NCI-H446 (cell line): Measurements from ENCODE around the gene NARS2.
"Not testable (repeated sequence)": the region's sequence is repeated elsewhere in the genome, so short reads cannot be mapped to it uniquely, and the experiment has no call there.

ENCODE experiments used
- DNase-seq, 2 experiments: peaks; one replicate each; lab custom pipeline; 2025; lab: John Stamatoyannopoulos, UW

NARS2 gene

GRCh38 chr11:78542007-78542406 is 32.7 kb downstream of the NARS2 start:
- no peak for DNase-seq

- DNase-seq = no peak
These were observed 33.1 kb downstream of the NARS2 start for GRCh38 chr11:78541537-78541936.

- DNase-seq = no peak
These were observed 34.4 kb downstream of the NARS2 start for GRCh38 chr11:78540256-78540655.

DNA sequence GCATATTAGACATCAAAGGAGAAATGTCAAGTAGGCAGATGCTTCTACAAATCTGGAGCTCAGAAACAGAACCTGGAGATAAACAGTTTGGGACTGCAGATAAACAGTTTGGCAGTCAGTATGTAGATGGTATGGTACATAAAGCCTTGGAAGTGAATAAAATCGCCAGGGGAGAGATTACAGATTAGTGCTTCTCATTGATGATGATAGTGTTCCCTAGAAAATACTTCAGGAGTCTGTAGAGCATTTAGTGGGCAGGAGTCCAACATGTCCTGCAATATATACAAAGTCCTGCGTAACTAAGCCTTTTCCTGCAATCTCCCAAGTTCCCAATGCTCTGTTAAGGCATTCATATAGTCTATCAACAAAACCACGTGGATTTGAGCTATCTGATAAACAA is 35.2 kb downstream of the NARS2 start:
- DNase-seq = no peak

DNA sequence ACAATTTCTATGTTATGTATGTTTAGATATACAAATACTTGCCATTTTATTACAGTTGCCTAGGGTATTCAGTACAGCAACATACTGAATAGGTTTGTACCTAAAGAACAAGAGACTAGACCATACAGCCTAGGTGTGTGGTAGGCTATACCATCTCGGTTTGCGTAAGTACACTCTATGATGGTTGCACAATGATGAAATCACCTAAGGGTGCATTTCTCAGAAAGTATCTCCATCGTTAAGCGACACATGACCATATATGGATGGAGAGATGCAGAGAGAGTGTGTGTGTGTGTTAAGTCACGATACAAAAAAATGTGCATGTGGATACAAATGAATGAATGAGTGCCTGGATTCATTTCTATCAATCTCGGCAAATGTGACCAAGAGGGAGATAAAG is 37.7 kb downstream of the NARS2 start:
- no peak for DNase-seq

GRCh38 chr11:78535920-78536319 is 38.7 kb downstream of the NARS2 start:
- DNase-seq = no peak

GRCh38 chr11:78535027-78535426 is 39.6 kb downstream of the NARS2 start:
- no peak for DNase-seq

DNA sequence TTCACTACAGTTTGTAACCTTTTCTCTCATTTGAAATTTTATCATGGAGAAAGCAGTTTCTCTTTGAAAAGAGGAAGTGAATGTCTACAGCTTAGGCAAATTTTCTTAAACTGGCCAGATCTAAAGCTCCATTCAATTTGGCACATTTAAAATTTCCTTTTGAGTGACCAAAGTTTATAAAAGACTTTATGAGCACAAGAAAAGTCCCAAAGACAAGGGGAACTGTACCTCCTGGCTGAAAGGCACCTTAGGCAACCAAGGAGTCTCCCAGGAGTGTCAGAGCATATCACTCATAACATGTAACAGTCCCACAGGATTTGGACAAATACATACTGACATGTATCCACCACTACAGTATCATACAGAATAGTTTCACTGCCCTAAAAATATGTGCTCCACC is 41.3 kb downstream of the NARS2 start:
- no peak for DNase-seq

DNA sequence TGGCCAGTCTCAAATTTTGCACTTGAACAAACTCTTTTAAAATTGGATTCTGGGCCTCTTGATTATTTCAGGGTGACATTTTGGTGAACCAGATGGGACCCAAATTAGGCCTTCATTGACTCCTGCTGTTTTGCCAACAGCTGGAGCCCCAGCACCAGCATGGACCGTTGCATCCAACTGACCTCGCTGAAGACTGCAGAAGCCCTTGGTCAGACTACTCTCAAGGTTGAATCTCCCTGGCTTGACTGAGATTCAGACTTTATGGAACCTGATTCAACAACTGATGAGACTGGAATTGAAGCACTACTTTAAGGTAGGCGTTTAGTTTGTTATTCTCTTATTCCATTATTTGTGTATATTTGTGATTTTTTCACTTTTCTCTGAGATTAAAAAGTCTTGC is 41.7 kb downstream of the NARS2 start:
- DNase-seq = no peak

DNA sequence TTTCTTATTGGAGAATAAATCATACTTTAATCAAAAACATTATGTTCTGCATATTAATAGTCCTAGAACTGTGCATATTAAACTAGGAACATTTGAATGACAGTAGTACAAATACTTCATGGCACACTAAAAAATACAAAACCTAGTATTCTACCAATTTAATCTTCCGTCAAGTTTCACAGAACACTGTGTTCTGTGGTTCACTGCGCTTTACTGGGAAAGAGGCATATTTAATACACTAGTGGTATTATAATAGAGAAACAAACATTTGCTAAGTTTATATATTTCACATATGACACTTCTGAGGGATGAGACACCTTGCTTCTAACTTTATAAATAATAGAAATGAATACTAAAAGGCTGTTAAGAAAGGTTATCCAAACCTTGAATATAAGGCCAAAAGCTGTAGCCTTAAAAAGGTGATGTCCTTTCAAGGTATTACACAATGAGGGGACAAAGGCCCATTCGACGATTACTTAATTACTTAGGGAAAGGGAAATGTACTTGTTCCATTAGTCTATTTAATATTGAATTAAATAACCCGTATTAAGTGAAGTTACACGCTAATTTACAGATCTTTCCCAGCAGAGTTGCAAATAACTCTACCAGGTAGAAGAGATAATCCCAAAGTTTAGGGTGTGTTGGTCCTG is 48.0 kb downstream of the NARS2 start:
- DNase-seq = no peak

GRCh38 chr11:78525720-78526119 is 48.9 kb downstream of the NARS2 start:
- no peak for DNase-seq

GRCh38 chr11:78520230-78520629 is 54.4 kb downstream of the NARS2 start:
- DNase-seq = no peak

DNA sequence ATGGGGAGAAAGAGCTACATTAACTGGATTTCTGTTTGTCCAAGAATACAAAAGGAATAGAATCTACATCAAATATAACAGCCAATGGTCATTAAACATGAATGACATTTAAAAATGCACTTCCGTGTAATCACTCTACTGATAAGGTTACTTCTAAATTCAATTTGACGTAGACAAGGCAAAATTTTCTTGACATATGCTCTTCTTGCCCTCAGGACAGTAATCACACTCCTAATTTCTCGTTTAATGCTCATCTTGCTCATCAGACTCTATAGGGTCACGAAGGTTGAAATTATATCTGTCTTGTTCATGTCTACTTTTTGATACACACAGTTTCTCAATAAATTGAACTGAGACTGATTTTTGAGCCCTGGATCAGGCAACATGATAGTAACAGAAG is 58.4 kb downstream of the NARS2 start:
- DNase-seq = no peak

DNA sequence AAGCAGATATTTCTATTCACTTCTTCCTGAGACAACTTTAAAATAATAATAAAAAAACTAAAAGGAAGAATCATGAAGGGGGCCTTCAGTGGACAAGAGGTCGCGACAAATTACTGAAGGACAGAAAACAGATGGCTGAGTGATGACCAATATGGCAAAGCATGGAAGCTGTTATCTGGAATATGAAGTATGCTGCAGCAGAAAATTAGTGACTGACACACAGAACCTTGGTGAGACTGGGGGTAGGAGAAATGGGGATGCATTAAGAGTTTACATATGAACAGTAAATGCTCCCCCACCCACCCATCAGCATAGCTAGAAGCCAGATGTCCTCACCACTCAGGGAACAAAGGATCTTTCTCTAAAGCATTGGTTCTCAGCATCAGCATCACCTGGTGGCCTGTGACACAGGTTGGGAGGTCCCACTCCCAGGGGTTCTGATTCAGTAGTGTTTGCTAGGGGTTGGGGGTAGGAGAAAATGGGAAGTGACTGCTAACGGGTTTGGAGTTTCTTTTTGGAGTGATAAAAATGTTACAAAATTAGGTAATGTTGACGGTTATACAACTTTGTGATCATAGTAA is 59.7 kb downstream of the NARS2 start:
- no peak for DNase-seq

DNA sequence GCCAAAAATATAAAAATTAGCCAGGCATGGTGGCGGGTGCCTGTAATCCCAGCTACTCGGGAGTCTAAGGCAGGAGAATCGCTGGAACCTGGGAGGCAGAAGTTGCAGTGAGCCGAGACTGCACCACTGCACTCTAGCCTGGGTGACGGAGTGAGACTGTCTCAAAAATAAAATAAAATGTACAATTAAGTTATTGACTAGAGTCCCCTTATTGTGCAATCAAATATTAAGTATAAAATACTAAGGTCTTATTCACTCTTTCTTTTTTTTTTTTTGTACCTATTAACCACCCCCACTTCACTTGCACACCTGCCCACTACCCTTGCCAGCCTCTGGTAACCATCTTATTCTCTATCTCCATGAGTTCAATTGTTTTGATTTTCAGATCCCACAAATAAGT is 61.6 kb downstream of the NARS2 start:
- not testable (repeated sequence) for DNase-seq

GRCh38 chr11:78510597-78510996 is 64.1 kb downstream of the NARS2 start:
- DNase-seq = no peak

DNA sequence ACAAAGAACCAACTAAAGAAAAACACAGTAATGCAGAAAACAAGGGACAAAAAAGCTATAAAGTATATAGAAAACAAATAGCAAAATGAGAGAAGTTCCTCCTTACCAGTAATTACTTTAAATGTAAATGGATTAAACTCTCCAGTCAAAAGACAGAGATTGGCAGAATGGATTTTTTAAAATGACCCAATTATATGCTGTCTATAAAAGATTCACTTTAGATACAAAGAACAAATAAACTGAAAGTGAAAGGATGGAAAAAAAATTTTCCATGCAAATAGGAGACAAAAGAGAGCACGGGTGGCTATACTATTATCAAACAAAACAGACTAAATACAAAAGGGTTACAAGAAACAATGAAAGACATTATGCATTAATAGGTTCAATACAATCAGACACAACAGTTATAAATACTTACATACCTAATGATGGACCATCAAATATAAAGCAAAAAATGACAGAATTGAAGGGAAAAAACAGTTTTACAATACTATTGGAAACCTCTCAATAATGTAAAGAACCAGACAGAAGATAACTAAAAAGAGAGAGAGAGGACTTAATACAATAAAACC is 64.6 kb downstream of the NARS2 start:
- no peak for DNase-seq

GRCh38 chr11:78504708-78505107 is 70.0 kb downstream of the NARS2 start:
- DNase-seq = no peak

- no peak for DNase-seq
These were observed 70.5 kb downstream of the NARS2 start for GRCh38 chr11:78504181-78504580.

- DNase-seq = no peak
These were observed 74.7 kb downstream of the NARS2 start for GRCh38 chr11:78499971-78500370.

DNA sequence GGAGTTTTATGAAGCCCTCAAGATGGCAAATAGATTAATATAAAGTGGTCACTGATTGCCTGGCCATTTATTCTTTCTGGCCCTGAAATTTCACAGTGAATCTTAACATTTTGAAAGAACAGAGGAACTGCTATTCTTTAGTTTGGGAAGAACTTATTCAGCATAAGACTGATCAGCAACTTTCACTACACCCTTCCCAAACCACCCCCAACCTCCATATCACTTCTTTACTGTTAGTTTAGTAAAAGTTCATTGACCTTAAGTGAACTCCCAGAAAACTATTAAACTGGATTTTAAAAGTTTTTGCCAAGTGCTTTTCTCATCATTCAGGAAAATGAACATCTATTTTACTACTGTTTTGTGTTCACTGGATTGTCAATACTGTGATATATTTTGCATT is 77.4 kb downstream of the NARS2 start:
- DNase-seq = no peak

DNA sequence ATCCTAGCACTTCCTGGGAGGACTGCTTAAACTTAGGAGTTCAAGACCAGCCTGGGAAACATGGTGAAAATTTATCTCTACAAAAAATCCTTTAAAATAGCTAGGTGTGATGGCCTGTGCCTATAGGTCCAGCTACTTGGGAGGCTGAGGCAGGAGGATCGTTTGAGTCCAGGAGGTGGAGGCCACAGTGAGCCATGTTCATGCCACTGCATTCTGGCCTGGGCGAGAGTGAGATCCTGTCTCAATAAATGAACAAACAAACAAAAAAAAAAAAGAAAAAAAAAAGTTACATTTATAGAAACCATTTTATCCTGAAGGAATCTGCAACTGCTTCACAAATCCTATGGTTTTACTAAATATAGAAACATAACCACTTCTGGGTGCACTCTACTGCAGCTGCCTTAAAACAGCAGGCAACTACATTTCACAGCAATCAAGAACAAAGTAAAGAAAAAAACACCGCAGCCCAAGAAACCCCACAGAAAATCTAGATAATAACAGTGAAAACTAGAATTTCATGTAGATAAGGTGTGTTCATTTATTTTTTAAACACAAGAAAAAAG is 81.2 kb downstream of the NARS2 start:
- no peak for DNase-seq

GRCh38 chr11:78492973-78493372 is 81.7 kb downstream of the NARS2 start:
- DNase-seq = no peak

- no peak for DNase-seq
These were observed 85.5 kb downstream of the NARS2 start for GRCh38 chr11:78489184-78489583.
